GM12891 (cell line): ENCODE measurements around the gene TRABD2B.

Experiments used
- POLR2A ChIP-seq: IDR thresholded peaks from 2 replicates; pipeline ENCODE4 v1.6.1; 2011; ENCODE audit warnings: low read depth, low read length, control low read depth
- POLR2AphosphoS5 ChIP-seq: IDR thresholded peaks from 2 replicates; pipeline ENCODE4 v1.6.1; 2011; ENCODE audit warnings: low read depth, low read length, control low read depth
- POU2F2 ChIP-seq: IDR thresholded peaks from 2 replicates; pipeline ENCODE4 v1.6.1; 2011; ENCODE audit warnings: low read depth, mild to moderate bottlenecking, control low read depth, low read length, moderate library complexity
- SPI1 ChIP-seq: IDR thresholded peaks from 2 replicates; pipeline ENCODE4 v1.6.1; 2011; ENCODE audit warnings: low read depth, low read length, control low read depth
- TAF1 ChIP-seq: IDR thresholded peaks from 2 replicates; pipeline ENCODE4 v1.6.1; 2011; ENCODE audit warnings: low read depth, low read length, control low read depth

DNA sequence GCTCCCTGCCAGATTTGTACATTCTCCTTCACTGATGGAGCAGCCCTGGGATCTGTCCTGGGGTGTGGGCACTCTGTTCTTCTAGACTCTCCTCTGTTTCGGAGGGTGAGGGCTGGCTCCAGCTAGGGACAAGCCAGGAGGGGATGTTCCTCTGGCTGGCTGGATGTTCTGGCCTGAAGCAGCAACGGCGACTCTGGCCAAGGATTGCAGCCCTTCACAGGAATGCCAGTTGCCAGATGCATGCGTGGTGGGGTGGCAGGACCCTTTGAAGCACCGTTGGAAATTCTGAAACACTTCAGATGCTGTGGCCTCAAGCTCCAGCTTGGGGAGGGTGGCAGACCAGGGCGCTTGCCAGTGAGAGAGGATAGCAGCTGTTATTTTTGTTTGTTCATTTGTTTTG, 210.9 kb downstream of the TRABD2B start:
- TF ChIP-seq POLR2A (no peak), POLR2AphosphoS5 (no peak), SPI1 (no peak), TAF1 (no peak), POU2F2 (no peak)
